A549 (cell line): ENCODE results near the gene KIZ. TPM values are rescaled to one million over a fixed set of nuclear protein-coding genes. Genes with fewer than 3 reads are reported as not detected.

Experiments used
- ATAC-seq, 2 experiments: fragments of 200-7000 bp in 1 of 2; fragments of >200 bp in 1 of 2; cut with Nextera tagmentation in 1 of 2; cut with Tn5 transposase in 1 of 2; 3 replicates each; pipeline versions ENCODE4 v1.8.0 to v1.9.1; 2018 to 2020; ENCODE audit warnings: mild to moderate bottlenecking in 1 of 2, moderate library complexity in 1 of 2
- CTCF ChIA-PET: fragments of 300-600 bp; sonication (Branson Sonifier 250); formaldehyde crosslinking; extraction: SDS; loops from one replicate; lab custom pipeline; 2021; ENCODE audit warnings: antibody characterized with exemption, inconsistent platforms; lab: Yijun Ruan, JAX
- POLR2A ChIA-PET: fragments of 350-600 bp; formaldehyde crosslinking; extraction: SDS; loops from one replicate; lab custom pipeline; 2021; ENCODE audit warnings: antibody characterized with exemption, inconsistent platforms; lab: Yijun Ruan, JAX
- DNase-seq, 2 experiments: peaks; one replicate each; pipeline versions ENCODE4 v3.0.0 to v3.0.0-alpha.2; 2011 to 2016; ENCODE audit warnings: low read depth in 1 of 2, low spot score in 1 of 2
- FAIRE-seq: peaks from 2 replicates; lab custom pipeline; 2011; peaks lifted over from hg19 to GRCh38; lab: Jason Lieb, UNC
- H3K27ac ChIP-seq, 2 experiments: fragments of >200 bp; sonication (Bioruptor Twin); formaldehyde crosslinking; 3 replicates each; pipeline ENCODE4 v1.5.1; 2016 to 2017
- H3K4me1 ChIP-seq: fragments of >200 bp; sonication (Bioruptor Twin); formaldehyde crosslinking; 3 replicates; pipeline ENCODE4 v1.6.1; 2016
- H3K4me2 ChIP-seq: fragments of >200 bp; sonication (Bioruptor Twin); formaldehyde crosslinking; 3 replicates; pipeline ENCODE4 v1.6.1; 2016
- H3K4me3 ChIP-seq: fragments of >200 bp; sonication (Bioruptor Twin); formaldehyde crosslinking; 3 replicates; pipeline ENCODE4 v1.5.1; 2016
- H3K9me3 ChIP-seq: fragments of >200 bp; sonication (Bioruptor Twin); formaldehyde crosslinking; 3 replicates; pipeline ENCODE4 v1.6.1; 2016
- CBX2 ChIP-seq: fragments of 200-600 bp; sonication (generic); IDR thresholded peaks from 2 replicates; pipeline ENCODE4 v1.6.1; 2016; ENCODE audit warnings: low read depth, mild to moderate bottlenecking, borderline replicate concordance
- CBX8 ChIP-seq: fragments of 200-600 bp; sonication (generic); IDR thresholded peaks from 2 replicates; pipeline ENCODE4 v1.6.1; 2016
- CHD4 ChIP-seq: fragments of 200-600 bp; sonication (generic); IDR thresholded peaks from 2 replicates; pipeline ENCODE4 v1.6.1; 2016; ENCODE audit warnings: antibody characterized with exemption, mild to moderate bottlenecking, borderline replicate concordance
- EHF ChIP-seq: fragments of 250-450 bp; sonication (Bioruptor Pico); IDR thresholded peaks from 2 replicates; pipeline ENCODE4 v1.5.0; 2020; ENCODE audit warnings: mild to moderate bottlenecking
- FOSL2 ChIP-seq, 2 experiments: fragments of 450-650 bp in 1 of 2; fragments of >200 bp in 1 of 2; sonication (Bioruptor Twin) in 1 of 2; formaldehyde crosslinking; IDR thresholded peaks; 2 replicates each; pipeline versions ENCODE4 v1.5.0 to v1.6.1; 2016 to 2020; ENCODE audit warnings: mild to moderate bottlenecking in 1 of 2, moderate library complexity in 1 of 2
- HDAC2 ChIP-seq: fragments of 200-600 bp; sonication (generic); IDR thresholded peaks from 2 replicates; pipeline ENCODE4 v1.6.1; 2016
- KDM1A ChIP-seq: fragments of 200-600 bp; sonication (generic); IDR thresholded peaks from 2 replicates; pipeline ENCODE4 v1.6.1; 2016; ENCODE audit warnings: low read depth, mild to moderate bottlenecking
- NFE2L2 ChIP-seq: fragments of 150-350 bp; conservative IDR thresholded peaks from 2 replicates; pipeline ENCODE4 v1.6.1; 2014; ENCODE audit warnings: low read length
- NPAS2 ChIP-seq: fragments of 250-450 bp; sonication (Bioruptor Pico); IDR thresholded peaks from 2 replicates; pipeline ENCODE4 v1.8.0; 2022; ENCODE audit warnings: mild to moderate bottlenecking, moderate library complexity, borderline replicate concordance
- POLR2A ChIP-seq: IDR thresholded peaks from 2 replicates; pipeline ENCODE4 v1.6.1; 2012; ENCODE audit warnings: mild to moderate bottlenecking, low read length
- POLR2AphosphoS2 ChIP-seq: conservative IDR thresholded peaks from 2 replicates; pipeline ENCODE4 v1.6.1; 2012; ENCODE audit warnings: low read length, improper control_type of control experiment, inconsistent platforms
- RAD21 ChIP-seq, 2 experiments: fragments of >200 bp in 1 of 2; sonication (Bioruptor Twin) in 1 of 2; formaldehyde crosslinking in 1 of 2; IDR thresholded peaks in 1 of 2; conservative IDR thresholded peaks in 1 of 2; 2 replicates in 1 of 2; 3 replicates in 1 of 2; pipeline ENCODE4 v1.6.1; 2012 to 2018; ENCODE audit warnings: inconsistent platforms in 1 of 2
- RCOR1 ChIP-seq: fragments of 150-350 bp; IDR thresholded peaks from 2 replicates; pipeline ENCODE4 v1.6.1; 2014; ENCODE audit warnings: antibody characterized with exemption, low read length, low read depth
- SREBF2 ChIP-seq: fragments of 450-650 bp; IDR thresholded peaks from 2 replicates; pipeline ENCODE4 v1.6.1; 2014; ENCODE audit warnings: mild to moderate bottlenecking, moderate library complexity
- TFCP2L1 ChIP-seq: fragments of 250-450 bp; sonication (Bioruptor Pico); IDR thresholded peaks from 2 replicates; pipeline ENCODE4 v1.5.0; 2021; ENCODE audit warnings: mild to moderate bottlenecking
- ZNF302 ChIP-seq: fragments of 250-450 bp; sonication (Bioruptor Pico); IDR thresholded peaks from 2 replicates; pipeline ENCODE4 v1.9.0; 2021; ENCODE audit warnings: inconsistent platforms, mild to moderate bottlenecking, moderate library complexity
- ZSCAN20 ChIP-seq: fragments of 250-450 bp; sonication (Bioruptor Pico); IDR thresholded peaks from 2 replicates; pipeline ENCODE4 v1.8.0; 2022; ENCODE audit warnings: mild to moderate bottlenecking, moderate library complexity
- WGBS: methylation state at CpG from one replicate; pipeline ENCODE4 v1.1.6; 2017; ENCODE audit errors: missing lambda C conversion rate; 5-methylcytosine and 5-hydroxymethylcytosine counted together
- polyA plus RNA-seq, 4 experiments: library from polyadenylated mRNA; depleted of rRNA in 3 of 4; stranded (reverse); fragments of >200 nt; fragmentation: RNase III in 1 of 4; extraction: RNeasy Plus Mini Kit Qiagen cat#74134 plus additional on column Dnase treatment in 1 of 4; gene quantifications; 2 replicates in 3 of 4; 3 replicates in 1 of 4; pipeline ENCODE4 v1.2.3, GENCODE V29; 2011 to 2017
- small RNA-seq, 6 experiments: library from RNA; depleted of rRNA; stranded (forward); fragments of <200 nt; gene quantifications; one replicate each; pipeline ENCODE3, GENCODE V24; 2012
- TF ChIP-seq, protein P1 (sequence below): fragments of 150-350 bp; IDR thresholded peaks from 2 replicates; pipeline ENCODE4 v1.6.1; 2014; ENCODE audit warnings: low read depth, mild to moderate bottlenecking, low read length
- TF ChIP-seq, protein P2 (sequence below): fragments of >200 bp; sonication (Bioruptor Twin); formaldehyde crosslinking; IDR thresholded peaks from 3 replicates; pipeline ENCODE4 v1.5.1; 2016
- TF ChIP-seq, protein P3 (sequence below): fragments of >200 bp; sonication (Bioruptor Twin); formaldehyde crosslinking; IDR thresholded peaks from 3 replicates; pipeline ENCODE4 v1.6.1; 2016

The KIZ gene
- polyA plus RNA-seq, 2 of the 4 experiments (the other 2 are of a cell fraction): 6.3 to 19.1 TPM

DNA sequence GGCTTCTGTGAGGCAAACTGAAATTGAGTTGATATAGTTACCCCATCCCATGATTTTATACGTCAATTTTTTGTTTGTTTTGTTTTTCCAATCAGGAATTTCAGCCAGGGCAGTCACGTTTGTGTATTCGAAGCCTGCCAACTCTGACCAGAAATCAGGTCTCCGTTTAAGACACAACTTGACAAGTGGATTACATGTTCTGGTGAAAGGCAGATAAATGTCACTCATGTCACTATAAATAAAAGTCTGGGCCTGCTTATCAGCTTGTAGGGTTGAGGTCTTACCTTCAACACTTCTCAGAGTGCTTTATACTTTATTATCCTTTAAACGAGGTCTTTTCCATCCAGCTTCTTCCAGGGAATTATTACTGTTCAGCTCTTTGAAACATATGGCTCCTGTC, 168.9 kb downstream of the KIZ start:
- TF ChIP-seq ZNF302 (CRISPR knock-in tag): no peak
- TF ChIP-seq, protein P1, sequence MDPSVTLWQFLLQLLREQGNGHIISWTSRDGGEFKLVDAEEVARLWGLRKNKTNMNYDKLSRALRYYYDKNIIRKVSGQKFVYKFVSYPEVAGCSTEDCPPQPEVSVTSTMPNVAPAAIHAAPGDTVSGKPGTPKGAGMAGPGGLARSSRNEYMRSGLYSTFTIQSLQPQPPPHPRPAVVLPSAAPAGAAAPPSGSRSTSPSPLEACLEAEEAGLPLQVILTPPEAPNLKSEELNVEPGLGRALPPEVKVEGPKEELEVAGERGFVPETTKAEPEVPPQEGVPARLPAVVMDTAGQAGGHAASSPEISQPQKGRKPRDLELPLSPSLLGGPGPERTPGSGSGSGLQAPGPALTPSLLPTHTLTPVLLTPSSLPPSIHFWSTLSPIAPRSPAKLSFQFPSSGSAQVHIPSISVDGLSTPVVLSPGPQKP: no peak
- no peak for TF ChIP-seq CBX8
- no peak for TF ChIP-seq POLR2A
- no peak for TF ChIP-seq RCOR1
- no peak for TF ChIP-seq FOSL2 (IDR thresholded peaks at IDR 0.05)
- TF ChIP-seq FOSL2 (CRISPR knock-in tag; IDR thresholded peaks at IDR 0.05): no peak
- TF ChIP-seq EHF (CRISPR knock-in tag): no peak
- no peak for TF ChIP-seq HDAC2
- no peak for TF ChIP-seq NPAS2
- no peak for TF ChIP-seq TFCP2L1
- TF ChIP-seq RAD21 (conservative IDR thresholded peaks at IDR 0.05 in 1 of 2, IDR thresholded peaks at IDR 0.05 in 1 of 2): no peak
- TF ChIP-seq CBX2: no peak
- TF ChIP-seq ZSCAN20 (CRISPR knock-in tag): no peak
- TF ChIP-seq POLR2AphosphoS2: no peak
- no peak for TF ChIP-seq SREBF2
- no peak for TF ChIP-seq KDM1A
- no peak for TF ChIP-seq NFE2L2
- TF ChIP-seq, protein P2, sequence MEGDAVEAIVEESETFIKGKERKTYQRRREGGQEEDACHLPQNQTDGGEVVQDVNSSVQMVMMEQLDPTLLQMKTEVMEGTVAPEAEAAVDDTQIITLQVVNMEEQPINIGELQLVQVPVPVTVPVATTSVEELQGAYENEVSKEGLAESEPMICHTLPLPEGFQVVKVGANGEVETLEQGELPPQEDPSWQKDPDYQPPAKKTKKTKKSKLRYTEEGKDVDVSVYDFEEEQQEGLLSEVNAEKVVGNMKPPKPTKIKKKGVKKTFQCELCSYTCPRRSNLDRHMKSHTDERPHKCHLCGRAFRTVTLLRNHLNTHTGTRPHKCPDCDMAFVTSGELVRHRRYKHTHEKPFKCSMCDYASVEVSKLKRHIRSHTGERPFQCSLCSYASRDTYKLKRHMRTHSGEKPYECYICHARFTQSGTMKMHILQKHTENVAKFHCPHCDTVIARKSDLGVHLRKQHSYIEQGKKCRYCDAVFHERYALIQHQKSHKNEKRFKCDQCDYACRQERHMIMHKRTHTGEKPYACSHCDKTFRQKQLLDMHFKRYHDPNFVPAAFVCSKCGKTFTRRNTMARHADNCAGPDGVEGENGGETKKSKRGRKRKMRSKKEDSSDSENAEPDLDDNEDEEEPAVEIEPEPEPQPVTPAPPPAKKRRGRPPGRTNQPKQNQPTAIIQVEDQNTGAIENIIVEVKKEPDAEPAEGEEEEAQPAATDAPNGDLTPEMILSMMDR: no peak
- TF ChIP-seq, protein P3, sequence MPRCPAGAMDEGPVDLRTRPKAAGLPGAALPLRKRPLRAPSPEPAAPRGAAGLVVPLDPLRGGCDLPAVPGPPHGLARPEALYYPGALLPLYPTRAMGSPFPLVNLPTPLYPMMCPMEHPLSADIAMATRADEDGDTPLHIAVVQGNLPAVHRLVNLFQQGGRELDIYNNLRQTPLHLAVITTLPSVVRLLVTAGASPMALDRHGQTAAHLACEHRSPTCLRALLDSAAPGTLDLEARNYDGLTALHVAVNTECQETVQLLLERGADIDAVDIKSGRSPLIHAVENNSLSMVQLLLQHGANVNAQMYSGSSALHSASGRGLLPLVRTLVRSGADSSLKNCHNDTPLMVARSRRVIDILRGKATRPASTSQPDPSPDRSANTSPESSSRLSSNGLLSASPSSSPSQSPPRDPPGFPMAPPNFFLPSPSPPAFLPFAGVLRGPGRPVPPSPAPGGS: no peak
- no peak for TF ChIP-seq CHD4
- CTCF ChIA-PET: interaction anchor here (1.5 to 1.9 kb wide), 3 partner anchors 17 to 320 kb away, joined by 4 to 6 read pairs (median 5); no protein-coding TSS in a partner anchor
- DNase-seq: no peak
- no peak for ATAC-seq
- Histone ChIP-seq H3K4me3 (no peak overlapping the region), H3K27ac (no peak overlapping the region), H3K9me3 (no peaks in the 10 kb centered on the region), H3K4me2 (no peak overlapping the region), H3K4me1 (no peaks in the 10 kb centered on the region)
- 30% methylated on average over 5 of the region's 5 CpGs for WGBS
- FAIRE-seq: peak; percentile 88
- POLR2A ChIA-PET: interaction anchor here (1.3 kb wide), 1 partner anchor 8 kb away, joined by 7 read pairs; the partner anchor contains the start of gene XRN2

Small RNAs within 50 kb of the gene (small RNA-seq; reads per million reads assigned to genes)
- gene RNA5SP477: 0 to 28.8 (median 0) reads per million in 6 experiments

Other genes starting within 250 kb of the KIZ start
- not detected in 2 replicates for gene LINC00237, start 19.7 kb upstream of the KIZ start, polyA plus RNA-seq (2011; rRNA removed)
- not detected in 3 replicates for gene LINC00237, start 19.7 kb upstream of the KIZ start, polyA plus RNA-seq (2017; fragmentation: RNase III; extraction: RNeasy Plus Mini Kit Qiagen cat#74134 plus additional on column Dnase treatment)
- 151 and 192 TPM in 2 replicates for gene XRN2, start 177.2 kb downstream of the KIZ start, polyA plus RNA-seq (2011; rRNA removed)
- gene XRN2, start 177.2 kb downstream of the KIZ start, polyA plus RNA-seq (2017; fragmentation: RNase III; extraction: RNeasy Plus Mini Kit Qiagen cat#74134 plus additional on column Dnase treatment): 123 to 125 TPM (median 125 TPM) in 3 replicates